ENCODE data around the gene ASPG. TPM values are rescaled to one million over a fixed set of nuclear protein-coding genes. Genes with fewer than 3 reads are reported as not detected.

The ASPG gene
- total RNA-seq, 1 donor from 2014 or later = 5.3 TPM

GRCh38 chr14:104049576-104050240, 35.8 kb upstream of the ASPG start:
- ATAC-seq = no peak
- no peak overlapping the region for H3K4me3 ChIP-seq
- intact Hi-C loops (cut with DNase I) = no loop called here

DNA sequence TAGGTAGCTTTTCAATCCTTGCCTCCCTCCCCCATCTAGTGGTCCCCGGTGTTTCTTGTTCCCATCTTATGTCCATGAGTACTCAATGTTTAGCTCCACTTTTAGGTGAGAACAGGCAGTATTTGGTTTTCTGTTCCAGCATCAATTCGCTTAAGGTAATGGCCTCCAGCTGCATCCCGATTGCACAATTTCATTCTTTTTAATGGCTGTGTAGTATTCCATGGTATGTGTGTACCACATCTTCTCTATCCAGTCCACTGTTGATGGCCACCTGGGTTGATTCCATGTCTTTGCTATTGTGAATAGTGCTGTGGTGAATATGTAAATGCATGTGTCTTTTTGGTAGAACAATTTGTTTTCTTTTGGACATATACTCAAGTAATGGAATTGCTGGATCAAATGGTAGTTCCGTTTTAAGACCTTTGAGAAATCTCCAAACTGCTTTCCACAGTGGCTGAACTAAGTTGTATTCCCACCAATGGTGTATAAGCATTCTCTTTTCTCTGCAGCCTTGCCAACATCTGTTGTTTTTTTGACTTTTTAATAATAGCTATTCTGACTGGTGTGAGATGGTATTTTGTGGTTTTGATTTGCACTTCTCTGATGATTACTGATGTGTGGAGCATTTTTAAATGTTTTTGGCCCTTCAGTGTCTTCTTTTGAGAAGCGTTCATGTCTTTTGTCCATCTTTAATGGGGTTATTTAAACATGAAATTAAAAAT, 34.2 kb upstream of the ASPG start:
- H3K27me3 ChIP-seq = no peaks in the 10 kb centered on the region
- H3K4me3 ChIP-seq = no peak overlapping the region
- no peak overlapping the region for H3K27ac ChIP-seq
- TF ChIP-seq, protein P1, sequence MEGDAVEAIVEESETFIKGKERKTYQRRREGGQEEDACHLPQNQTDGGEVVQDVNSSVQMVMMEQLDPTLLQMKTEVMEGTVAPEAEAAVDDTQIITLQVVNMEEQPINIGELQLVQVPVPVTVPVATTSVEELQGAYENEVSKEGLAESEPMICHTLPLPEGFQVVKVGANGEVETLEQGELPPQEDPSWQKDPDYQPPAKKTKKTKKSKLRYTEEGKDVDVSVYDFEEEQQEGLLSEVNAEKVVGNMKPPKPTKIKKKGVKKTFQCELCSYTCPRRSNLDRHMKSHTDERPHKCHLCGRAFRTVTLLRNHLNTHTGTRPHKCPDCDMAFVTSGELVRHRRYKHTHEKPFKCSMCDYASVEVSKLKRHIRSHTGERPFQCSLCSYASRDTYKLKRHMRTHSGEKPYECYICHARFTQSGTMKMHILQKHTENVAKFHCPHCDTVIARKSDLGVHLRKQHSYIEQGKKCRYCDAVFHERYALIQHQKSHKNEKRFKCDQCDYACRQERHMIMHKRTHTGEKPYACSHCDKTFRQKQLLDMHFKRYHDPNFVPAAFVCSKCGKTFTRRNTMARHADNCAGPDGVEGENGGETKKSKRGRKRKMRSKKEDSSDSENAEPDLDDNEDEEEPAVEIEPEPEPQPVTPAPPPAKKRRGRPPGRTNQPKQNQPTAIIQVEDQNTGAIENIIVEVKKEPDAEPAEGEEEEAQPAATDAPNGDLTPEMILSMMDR (IDR thresholded peaks at IDR 0.05) = no peak
- intact Hi-C loops (cut with DNase I) = no loop called here
- DNase-seq (no peak), ATAC-seq (no peak)
- no peaks in the 10 kb centered on the region for H3K9me3 ChIP-seq
- H3K4me1 ChIP-seq = no peaks in the 10 kb centered on the region
- no peaks in the 10 kb centered on the region for H3K36me3 ChIP-seq

More at GRCh38 chr14:104049576-104050240, 35.8 kb upstream of the ASPG start:
- H3K4me1 ChIP-seq = no peaks in the 10 kb centered on the region
- DNase-seq = no peak
- H3K36me3 ChIP-seq = no peaks in the 10 kb centered on the region
- no peaks in the 10 kb centered on the region for H3K9me3 ChIP-seq
- H3K27me3 ChIP-seq = no peaks in the 10 kb centered on the region
- TF ChIP-seq, protein P1 (IDR thresholded peaks at IDR 0.05) = no peak
- no peak overlapping the region for H3K27ac ChIP-seq

DNA sequence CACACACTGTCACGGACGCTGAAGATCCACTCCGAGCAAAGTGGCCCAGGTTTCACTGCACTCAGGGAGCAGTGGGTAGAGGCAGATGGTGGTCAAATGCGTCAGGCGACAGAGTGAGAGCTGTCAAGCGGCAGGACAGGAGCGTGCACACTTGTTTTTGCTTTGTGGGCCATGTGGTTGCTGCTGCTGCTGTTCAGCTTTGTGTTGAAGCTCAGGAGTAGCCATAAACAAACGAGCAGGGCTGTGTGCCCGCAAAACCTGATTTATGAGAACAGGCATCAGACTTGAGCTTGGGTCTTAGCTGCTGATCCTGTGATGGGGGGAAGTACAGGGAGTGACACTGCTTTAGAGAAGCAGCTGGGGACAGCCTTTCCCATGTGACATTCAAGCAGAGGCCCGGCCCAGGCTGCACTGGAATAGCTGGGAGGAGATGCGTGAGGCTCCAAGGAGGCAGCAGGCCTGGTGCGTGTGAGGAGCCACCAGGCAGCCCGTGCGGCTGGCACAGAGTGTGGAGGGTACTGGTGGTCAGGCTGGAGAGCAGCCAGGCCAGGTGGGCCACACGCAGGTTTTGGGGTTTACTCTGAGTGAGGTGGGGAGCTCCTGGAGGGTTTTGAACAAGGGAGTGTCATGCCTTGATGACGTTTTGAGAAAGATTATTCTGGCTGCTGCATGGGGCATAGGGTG, 31.1 kb upstream of the ASPG start:
- no peaks in the 10 kb centered on the region for H3K4me1 ChIP-seq
- no peak overlapping the region for H3K4me3 ChIP-seq
- intact Hi-C loops (cut with DNase I) = no loop called here
- no peak overlapping the region for H3K27ac ChIP-seq
- no peaks in the 10 kb centered on the region for H3K9me3 ChIP-seq
- no peaks in the 10 kb centered on the region for H3K36me3 ChIP-seq
- H3K27me3 ChIP-seq = no peaks in the 10 kb centered on the region
- TF ChIP-seq, protein P1 (IDR thresholded peaks at IDR 0.05) = no peak
- DNase-seq (no peak), ATAC-seq (peak; percentile 10)

GRCh38 chr14:104062281-104062680, 23.2 kb upstream of the ASPG start:
- Histone ChIP-seq H3K4me3 (no peak overlapping the region), H3K27ac (no peak overlapping the region), H3K9me3 (peaks cover 6% of the 10 kb centered on the region), H3K4me1 (no peaks in the 10 kb centered on the region), H3K36me3 (no peaks in the 10 kb centered on the region), H3K27me3 (peaks cover 5% of the 10 kb centered on the region)
- DNase-seq (no peak), ATAC-seq (no peak)
- TF ChIP-seq, protein P1 (IDR thresholded peaks at IDR 0.05) = no peak
- intact Hi-C loops (cut with DNase I) = no loop called here

- intact Hi-C loops (cut with DNase I) = no loop called here
- Histone ChIP-seq H3K27me3 (peaks cover 5% of the 10 kb centered on the region), H3K9me3 (peaks cover 6% of the 10 kb centered on the region), H3K27ac (no peak overlapping the region), H3K36me3 (no peaks in the 10 kb centered on the region), H3K4me1 (no peaks in the 10 kb centered on the region), H3K4me3 (no peak overlapping the region)
- DNase-seq = no peak
- TF ChIP-seq, protein P1 (IDR thresholded peaks at IDR 0.05) = no peak
- no peak for ATAC-seq
These were observed 21.5 kb upstream of the ASPG start for GRCh38 chr14:104064003-104064402.
